Epithelial cell of esophagus (primary cell): ENCODE results near the gene ESYT2.
"Not testable (repeated sequence)": the region's sequence is repeated elsewhere in the genome, so short reads cannot be mapped to it uniquely, and the experiment has no call there.

Source experiments
- DNase-seq: peaks from one replicate; pipeline ENCODE4 v3.0.0; 2010; ENCODE audit warnings: low read depth
- H3K4me3 ChIP-seq: 2 replicates; pipeline ENCODE4 v1.5.1; 2011; ENCODE audit warnings: mild to moderate bottlenecking, low read length, control low read depth
- TF ChIP-seq, protein P1 (sequence below): IDR thresholded peaks from 2 replicates; pipeline ENCODE4 v1.5.1; 2011; ENCODE audit warnings: low read depth, mild to moderate bottlenecking, low read length, control low read depth, inconsistent platforms; ENCODE audit not compliant: insufficient read depth; ENCODE audit errors: missing control alignments

ESYT2 gene

DNA sequence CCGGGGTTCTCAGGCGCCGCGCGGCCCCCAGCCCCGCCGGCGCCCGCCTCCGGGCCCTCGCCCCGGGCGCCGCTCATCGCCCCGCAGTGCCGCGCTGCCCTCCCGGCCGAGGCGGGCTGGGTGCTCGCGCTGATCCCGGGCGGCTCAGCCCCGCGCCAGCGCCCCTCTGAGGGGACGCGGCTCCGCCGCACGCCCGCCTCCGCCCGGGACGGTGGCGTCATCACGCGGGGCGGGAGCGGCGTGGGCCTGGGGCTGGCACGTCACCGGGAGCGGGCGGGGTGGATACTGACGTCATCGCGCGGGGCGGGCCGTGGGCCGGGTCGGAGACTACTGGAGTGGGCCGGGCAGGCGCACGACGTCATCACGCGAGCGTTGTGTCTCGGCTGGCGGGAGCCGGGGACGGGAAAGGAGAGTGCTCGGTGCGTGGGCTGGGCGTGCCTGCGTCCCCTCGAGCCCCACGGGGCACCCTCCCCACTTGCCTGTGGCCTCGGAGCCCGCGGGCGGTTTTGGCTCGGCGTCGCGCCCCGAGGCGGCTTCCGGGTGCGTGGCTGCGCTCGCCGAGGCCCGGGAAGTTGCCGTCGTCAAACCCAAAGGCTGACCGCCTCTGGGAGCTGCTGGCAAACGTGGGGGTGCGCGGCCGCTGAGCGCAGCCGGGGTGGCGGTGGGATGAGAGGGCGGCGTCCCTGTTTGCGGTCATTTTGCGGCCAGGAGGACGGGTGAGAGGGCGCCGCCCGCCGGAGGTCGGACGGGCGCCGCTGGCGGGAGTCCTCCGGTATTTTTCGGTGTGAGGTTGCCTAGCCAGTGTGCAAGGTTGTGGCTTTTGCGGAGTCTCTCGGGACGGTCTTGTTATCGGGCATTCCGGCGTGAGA, at the start of gene ESYT2:
ESYT2 (minus strand) TSS at position 168 of the 869 bp plus-strand sequence; CDS start at position 77, 91 bp downstream.
- peak; percentile 98 for DNase-seq
- TF ChIP-seq, protein P1, sequence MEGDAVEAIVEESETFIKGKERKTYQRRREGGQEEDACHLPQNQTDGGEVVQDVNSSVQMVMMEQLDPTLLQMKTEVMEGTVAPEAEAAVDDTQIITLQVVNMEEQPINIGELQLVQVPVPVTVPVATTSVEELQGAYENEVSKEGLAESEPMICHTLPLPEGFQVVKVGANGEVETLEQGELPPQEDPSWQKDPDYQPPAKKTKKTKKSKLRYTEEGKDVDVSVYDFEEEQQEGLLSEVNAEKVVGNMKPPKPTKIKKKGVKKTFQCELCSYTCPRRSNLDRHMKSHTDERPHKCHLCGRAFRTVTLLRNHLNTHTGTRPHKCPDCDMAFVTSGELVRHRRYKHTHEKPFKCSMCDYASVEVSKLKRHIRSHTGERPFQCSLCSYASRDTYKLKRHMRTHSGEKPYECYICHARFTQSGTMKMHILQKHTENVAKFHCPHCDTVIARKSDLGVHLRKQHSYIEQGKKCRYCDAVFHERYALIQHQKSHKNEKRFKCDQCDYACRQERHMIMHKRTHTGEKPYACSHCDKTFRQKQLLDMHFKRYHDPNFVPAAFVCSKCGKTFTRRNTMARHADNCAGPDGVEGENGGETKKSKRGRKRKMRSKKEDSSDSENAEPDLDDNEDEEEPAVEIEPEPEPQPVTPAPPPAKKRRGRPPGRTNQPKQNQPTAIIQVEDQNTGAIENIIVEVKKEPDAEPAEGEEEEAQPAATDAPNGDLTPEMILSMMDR = no peak
- peak within 1 kb of the TSS; percentile 65 for H3K4me3 ChIP-seq

GRCh38 chr7:158878151-158879079, 49.1 kb upstream of the ESYT2 start:
- H3K4me3 ChIP-seq, DNase-seq: not testable (repeated sequence)

DNA sequence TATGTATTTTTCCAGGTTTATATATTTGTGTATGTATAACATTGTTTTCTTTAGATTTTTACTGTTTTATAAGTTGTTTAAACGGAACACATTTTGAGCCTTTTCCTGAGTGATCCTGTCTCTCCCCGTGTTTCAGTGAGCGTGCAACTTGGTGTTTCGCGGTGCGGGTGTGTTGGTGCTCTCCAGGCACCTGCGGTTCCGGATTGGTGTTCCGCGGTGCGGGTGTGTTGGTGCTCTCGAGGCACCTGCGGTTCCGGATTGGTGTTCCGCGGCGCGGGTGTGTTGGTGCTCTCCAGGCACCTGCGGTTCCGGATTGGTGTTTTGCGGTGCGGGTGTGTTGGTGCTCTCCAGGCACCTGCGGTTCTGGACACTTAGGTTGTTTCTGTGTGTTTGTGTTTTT, 47.7 kb upstream of the ESYT2 start:
- TF ChIP-seq, protein P1 = no peak
- H3K4me3 ChIP-seq = no peak overlapping the region
- DNase-seq = no peak

DNA sequence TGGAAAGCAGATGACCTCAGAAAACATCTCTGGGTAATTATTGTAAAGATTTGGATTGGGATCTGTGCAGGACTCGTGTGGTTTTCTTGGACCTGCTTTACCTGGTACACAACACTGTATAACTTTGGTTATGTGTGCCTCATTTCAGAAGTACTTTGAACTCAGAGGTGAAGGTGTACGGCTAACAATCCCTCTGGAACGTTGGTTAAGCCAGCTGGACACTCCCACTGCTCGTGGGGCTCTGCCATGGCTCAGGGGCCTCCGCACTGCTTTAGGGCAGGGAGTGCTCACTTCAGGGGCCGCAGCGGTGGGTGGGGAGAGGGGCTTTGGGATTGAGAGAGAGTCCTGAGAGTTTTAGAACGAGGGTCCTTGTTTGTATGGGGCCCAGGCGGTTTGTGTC, 40.6 kb upstream of the ESYT2 start:
- H3K4me3 ChIP-seq = no peak overlapping the region
- no peak for DNase-seq
- TF ChIP-seq, protein P1 = no peak

- no peak for DNase-seq
Observed at GRCh38 chr7:158868764-158869410, 39.6 kb upstream of the ESYT2 start.

DNA sequence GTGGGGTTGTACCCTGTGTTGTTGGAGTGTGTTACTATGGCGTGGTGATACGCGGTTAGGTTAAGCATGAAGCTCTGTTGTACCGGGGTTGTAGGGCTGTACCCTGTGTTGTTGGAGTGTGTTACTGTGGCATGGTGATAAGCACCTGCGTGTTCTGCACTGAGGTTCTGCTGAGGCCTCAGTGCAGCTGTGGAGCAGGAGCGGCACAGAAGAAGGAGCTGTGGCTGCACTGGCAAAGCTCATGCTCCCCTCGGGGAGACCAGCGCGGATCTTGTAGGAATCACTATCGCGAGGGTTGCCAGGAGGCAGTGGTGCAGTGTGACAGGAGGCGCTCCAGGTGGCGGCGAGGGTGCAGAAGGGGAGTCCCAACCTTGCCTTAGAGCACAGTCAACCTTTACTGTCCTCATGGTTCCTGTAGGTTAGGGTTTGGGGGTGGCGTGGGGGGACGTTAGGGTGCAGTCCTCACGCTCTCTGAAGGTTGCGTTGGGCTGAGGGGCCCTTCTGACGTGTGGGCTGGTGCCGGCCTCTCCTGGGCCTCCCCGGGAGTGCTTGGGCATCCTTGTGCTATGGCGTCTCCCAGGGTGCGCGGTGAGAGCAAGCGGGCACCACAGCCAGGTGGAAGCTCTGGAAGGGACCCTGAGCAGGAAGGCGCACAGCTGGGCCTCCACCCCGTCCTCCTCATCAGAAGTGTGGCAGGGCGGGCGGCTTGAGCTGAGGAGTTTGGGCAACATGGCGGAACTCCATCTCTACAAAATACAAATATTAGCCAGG, 38.1 kb upstream of the ESYT2 start:
- TF ChIP-seq, protein P1 = no peak
- no peak overlapping the region for H3K4me3 ChIP-seq
- DNase-seq = no peak

More at GRCh38 chr7:158868764-158869410, 39.6 kb upstream of the ESYT2 start:
- TF ChIP-seq, protein P1 = no peak
- H3K4me3 ChIP-seq = no peak overlapping the region
